HepG2 (cell line): ENCODE measurements around the gene HELZ.

Experiments
- ARID3A ChIP-seq: IDR thresholded peaks from 2 replicates; pipeline ENCODE4 v1.6.1; 2012; ENCODE audit warnings: low read depth, low read length, improper control_type of control experiment
- DPF2 ChIP-seq: sonication (generic); formaldehyde crosslinking; IDR thresholded peaks from 2 replicates; pipeline ENCODE4 v1.4.0; 2020; ENCODE audit warnings: mild to moderate bottlenecking, low read depth, missing genetic modification reagents, borderline replicate concordance
- FOXA1 ChIP-seq, 2 experiments: fragments of 450-650 bp in 1 of 2; sonication (generic) in 1 of 2; formaldehyde crosslinking in 1 of 2; IDR thresholded peaks; 2 replicates each; pipeline versions ENCODE4 v1.4.0 to v1.6.1; 2016 to 2020; ENCODE audit warnings: missing genetic modification reagents in 1 of 2
- NBN ChIP-seq: fragments of 450-650 bp; conservative IDR thresholded peaks from 2 replicates; pipeline ENCODE4 v1.6.1; 2017
- SMAD1 ChIP-seq: sonication (generic); formaldehyde crosslinking; IDR thresholded peaks from 2 replicates; pipeline ENCODE4 v1.4.0; 2020; ENCODE audit warnings: missing genetic modification reagents, low read depth, mild to moderate bottlenecking, borderline replicate concordance
- USF2 ChIP-seq, 2 experiments: sonication (generic) in 1 of 2; formaldehyde crosslinking in 1 of 2; IDR thresholded peaks; 2 replicates each; pipeline versions ENCODE4 v1.5.1 to v1.6.1; 2011 to 2020; ENCODE audit warnings: borderline replicate concordance in 1 of 2, low read depth in 1 of 2, low read length in 1 of 2, mild to moderate bottlenecking in 1 of 2, missing genetic modification reagents in 1 of 2, moderate library complexity in 1 of 2
- ZNF101 ChIP-seq: sonication (generic); formaldehyde crosslinking; IDR thresholded peaks from 2 replicates; pipeline ENCODE4 v1.4.0; 2020; ENCODE audit warnings: mild to moderate bottlenecking, low read depth, missing genetic modification reagents, borderline replicate concordance
- ZNF318 ChIP-seq: sonication (generic); formaldehyde crosslinking; IDR thresholded peaks from 2 replicates; pipeline ENCODE4 v1.4.0; 2020; ENCODE audit warnings: mild to moderate bottlenecking, missing genetic modification reagents

- TF ChIP-seq FOXA1 (IDR thresholded peaks at IDR 0.05) (no peak), FOXA1 (CRISPR knock-in tag; IDR thresholded peaks at IDR 0.05) (no peak), DPF2 (CRISPR knock-in tag) (no peak), NBN (no peak), SMAD1 (CRISPR knock-in tag) (no peak), USF2 (IDR thresholded peaks at IDR 0.05; ENCODE audit: low read depth, low read length) (no peak), USF2 (CRISPR knock-in tag; IDR thresholded peaks at IDR 0.05; ENCODE audit: borderline replicate concordance) (no peak), ARID3A (no peak), ZNF318 (CRISPR knock-in tag) (no peak), ZNF101 (CRISPR knock-in tag) (no peak)
Observed at GRCh38 chr17:67139289-67139688, 105.7 kb downstream of the HELZ start.
